ENCODE data around the gene SERPINB1. TPM values are rescaled to one million over a fixed set of nuclear protein-coding genes. Genes with fewer than 3 reads are reported as not detected.

SERPINB1 gene
- total RNA-seq, 1 experiment from 2014 or later: 75.6 TPM

GRCh38 chr6:2816158-2816557, 25.5 kb downstream of the SERPINB1 start:
- Mint-ChIP-seq H3K4me1 (ENCODE audit: low read depth, unreplicated experiment) (peaks cover 12% of the 10 kb centered on the region), H3K27ac (ENCODE audit: unreplicated experiment) (no peak overlapping the region), H3K27me3 (ENCODE audit: insufficient read depth, unreplicated experiment) (no peaks in the 10 kb centered on the region), H3K9me3 (ENCODE audit: unreplicated experiment) (peaks cover 21% of the 10 kb centered on the region), H3K36me3 (ENCODE audit: insufficient read depth, unreplicated experiment) (no peaks in the 10 kb centered on the region), H3K4me3 (ENCODE audit: unreplicated experiment) (no peak overlapping the region)
- peaks cover 6% of the 10 kb centered on the region for H3K4me1 ChIP-seq
- TF ChIP-seq, protein P1, sequence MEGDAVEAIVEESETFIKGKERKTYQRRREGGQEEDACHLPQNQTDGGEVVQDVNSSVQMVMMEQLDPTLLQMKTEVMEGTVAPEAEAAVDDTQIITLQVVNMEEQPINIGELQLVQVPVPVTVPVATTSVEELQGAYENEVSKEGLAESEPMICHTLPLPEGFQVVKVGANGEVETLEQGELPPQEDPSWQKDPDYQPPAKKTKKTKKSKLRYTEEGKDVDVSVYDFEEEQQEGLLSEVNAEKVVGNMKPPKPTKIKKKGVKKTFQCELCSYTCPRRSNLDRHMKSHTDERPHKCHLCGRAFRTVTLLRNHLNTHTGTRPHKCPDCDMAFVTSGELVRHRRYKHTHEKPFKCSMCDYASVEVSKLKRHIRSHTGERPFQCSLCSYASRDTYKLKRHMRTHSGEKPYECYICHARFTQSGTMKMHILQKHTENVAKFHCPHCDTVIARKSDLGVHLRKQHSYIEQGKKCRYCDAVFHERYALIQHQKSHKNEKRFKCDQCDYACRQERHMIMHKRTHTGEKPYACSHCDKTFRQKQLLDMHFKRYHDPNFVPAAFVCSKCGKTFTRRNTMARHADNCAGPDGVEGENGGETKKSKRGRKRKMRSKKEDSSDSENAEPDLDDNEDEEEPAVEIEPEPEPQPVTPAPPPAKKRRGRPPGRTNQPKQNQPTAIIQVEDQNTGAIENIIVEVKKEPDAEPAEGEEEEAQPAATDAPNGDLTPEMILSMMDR (IDR thresholded peaks at IDR 0.05; ENCODE audit: insufficient read depth in 1 of 2, low read depth in 1 of 2, low read length in 1 of 2, severe bottlenecking in 1 of 2, unreplicated experiment in 1 of 2): no peak
- POLR2A ChIA-PET: no interaction called here
- intact Hi-C loops (cut with micrococcal nuclease; ENCODE audit: unreplicated experiment): no loop called here
- no peaks in the 10 kb centered on the region for H3K36me3 ChIP-seq (ENCODE audit: control insufficient read depth, insufficient read depth, low read length)
- BruUV-seq (replicated peaks): no TSS peak
- CTCF ChIA-PET: no interaction called here
- H3K27me3 ChIP-seq (replicated peaks; ENCODE audit: control insufficient read depth, insufficient read depth, low read length): no peaks in the 10 kb centered on the region
- peaks cover 9% of the 10 kb centered on the region; the same call in 1 of the 2 replicates for H3K9me3 ChIP-seq
- H3K4me3 ChIP-seq (ENCODE audit: low read depth, low read length): no peak overlapping the region
- DNase-seq: no peak

- peaks cover 9% of the 10 kb centered on the region; the same call in 1 of the 2 replicates for H3K9me3 ChIP-seq
- TF ChIP-seq, protein P1 (IDR thresholded peaks at IDR 0.05; ENCODE audit: insufficient read depth in 1 of 2, low read depth in 1 of 2, low read length in 1 of 2, severe bottlenecking in 1 of 2, unreplicated experiment in 1 of 2): no peak
- H3K36me3 ChIP-seq (ENCODE audit: control insufficient read depth, insufficient read depth, low read length): no peaks in the 10 kb centered on the region
- Mint-ChIP-seq H3K27me3 (ENCODE audit: insufficient read depth, unreplicated experiment) (no peaks in the 10 kb centered on the region), H3K27ac (ENCODE audit: unreplicated experiment) (no peak overlapping the region), H3K4me1 (ENCODE audit: low read depth, unreplicated experiment) (peaks cover 10% of the 10 kb centered on the region), H3K36me3 (ENCODE audit: insufficient read depth, unreplicated experiment) (no peaks in the 10 kb centered on the region), H3K4me3 (ENCODE audit: unreplicated experiment) (no peak overlapping the region), H3K9me3 (ENCODE audit: unreplicated experiment) (peaks cover 21% of the 10 kb centered on the region)
- H3K27me3 ChIP-seq (replicated peaks; ENCODE audit: control insufficient read depth, insufficient read depth, low read length): no peaks in the 10 kb centered on the region
- no peak overlapping the region for H3K4me3 ChIP-seq (ENCODE audit: low read depth, low read length)
- BruUV-seq (replicated peaks): no TSS peak
- intact Hi-C loops (cut with micrococcal nuclease; ENCODE audit: unreplicated experiment): no loop called here
- DNase-seq: no peak
- H3K4me1 ChIP-seq: peaks cover 9% of the 10 kb centered on the region
- POLR2A ChIA-PET: interaction anchor here (0.6 kb wide), 1 partner anchor 39 kb away, joined by 6 read pairs; no protein-coding TSS in a partner anchor
- CTCF ChIA-PET: interaction anchor here (0.6 to 1.1 kb wide), 3 partner anchors 21 to 177 kb away, joined by 3 to 6 read pairs (median 4); partner anchors contain the start of gene SERPINB1
These were observed 29.0 kb downstream of the SERPINB1 start for GRCh38 chr6:2812695-2813094.

DNA sequence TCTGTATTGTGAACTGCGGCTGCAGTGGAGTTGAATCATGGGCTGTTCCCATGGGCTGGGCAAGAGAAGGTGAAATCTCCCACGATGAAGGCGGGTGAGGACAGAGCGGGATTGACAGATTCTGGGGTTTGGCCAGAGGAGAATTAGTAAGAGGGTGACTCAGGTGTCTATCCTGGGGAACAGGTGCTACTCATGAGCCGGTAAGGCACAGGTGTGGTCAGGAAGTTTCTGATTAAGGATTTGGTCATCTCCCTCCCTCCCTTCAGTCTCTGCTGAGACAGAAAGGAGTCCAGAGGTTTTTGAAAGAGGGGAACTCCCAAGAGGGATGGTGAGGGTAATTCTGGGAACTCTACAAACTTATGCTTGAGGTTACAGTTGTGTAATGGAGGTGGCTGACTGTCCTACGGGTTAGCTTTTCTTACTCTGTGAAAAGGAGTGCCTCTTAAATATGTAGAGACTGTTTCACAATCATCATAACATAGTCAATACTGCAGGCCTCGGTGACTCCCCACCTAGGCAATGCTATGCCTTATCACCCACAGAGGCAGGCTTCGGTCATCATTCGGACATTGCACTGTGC, 31.5 kb downstream of the SERPINB1 start:
- intact Hi-C loops (cut with micrococcal nuclease; ENCODE audit: unreplicated experiment): loop anchor here (2.0 kb wide), 1 partner anchor 31 kb away; the partner anchor contains the start of gene SERPINB1
- CTCF ChIA-PET: no interaction called here
- peak in 1 of 2 experiments; percentile 19 for DNase-seq
- Mint-ChIP-seq H3K27ac (ENCODE audit: unreplicated experiment) (peak overlapping the region; percentile 2), H3K36me3 (ENCODE audit: insufficient read depth, unreplicated experiment) (no peaks in the 10 kb centered on the region), H3K9me3 (ENCODE audit: unreplicated experiment) (peaks cover under 1% of the 10 kb centered on the region), H3K27me3 (ENCODE audit: insufficient read depth, unreplicated experiment) (no peaks in the 10 kb centered on the region), H3K4me3 (ENCODE audit: unreplicated experiment) (no peak overlapping the region), H3K4me1 (ENCODE audit: low read depth, unreplicated experiment) (peaks cover 7% of the 10 kb centered on the region)
- no peaks in the 10 kb centered on the region for H3K36me3 ChIP-seq (ENCODE audit: control insufficient read depth, insufficient read depth, low read length)
- TF ChIP-seq, protein P1 (IDR thresholded peaks at IDR 0.05; ENCODE audit: insufficient read depth in 1 of 2, low read depth in 1 of 2, low read length in 1 of 2, severe bottlenecking in 1 of 2, unreplicated experiment in 1 of 2): no peak
- POLR2A ChIA-PET: interaction anchor here (0.5 kb wide), 1 partner anchor 43 kb away, joined by 4 read pairs; no protein-coding TSS in a partner anchor
- H3K4me1 ChIP-seq: peaks cover 5% of the 10 kb centered on the region; the same call in 1 of the 2 replicates
- no peaks in the 10 kb centered on the region for H3K27me3 ChIP-seq (replicated peaks; ENCODE audit: control insufficient read depth, insufficient read depth, low read length)
- no peak overlapping the region for H3K4me3 ChIP-seq (ENCODE audit: low read depth, low read length)
- no TSS peak for BruUV-seq (replicated peaks)
- no peaks in the 10 kb centered on the region for H3K9me3 ChIP-seq

All from Caco-2 (cell line).